Mesenchymal stem cell (in vitro differentiated cells and primary cell): ENCODE results near the gene ADARB2.

Source experiments
- DNase-seq: peaks from one replicate; pipeline ENCODE4 v3.0.0-alpha.2; 2013
- H2AFZ ChIP-seq: one replicate; pipeline ENCODE4 v1.6.1; 2013; ENCODE audit warnings: low read depth, mild to moderate bottlenecking, control low read depth, inconsistent platforms, low read length, moderate library complexity
- H2AK5ac ChIP-seq: 2 replicates; pipeline ENCODE4 v1.6.1; 2013; ENCODE audit warnings: low read length, moderate library complexity, mild to moderate bottlenecking, inconsistent platforms; ENCODE audit not compliant: severe bottlenecking
- H2BK120ac ChIP-seq: one replicate; pipeline ENCODE4 v1.6.1; 2013; ENCODE audit warnings: low read depth, mild to moderate bottlenecking, inconsistent platforms, low read length, moderate library complexity
- H2BK12ac ChIP-seq, 2 experiments: one replicate each; pipeline ENCODE4 v1.6.1; 2013; ENCODE audit warnings: inconsistent platforms in 2 of 2, low read length in 2 of 2, mild to moderate bottlenecking in 2 of 2, moderate library complexity in 2 of 2, control low read depth in 1 of 2
- H2BK15ac ChIP-seq: one replicate; pipeline ENCODE4 v1.6.1; 2013; ENCODE audit warnings: mild to moderate bottlenecking, low read depth, inconsistent platforms; ENCODE audit not compliant: poor library complexity, severe bottlenecking
- H2BK5ac ChIP-seq: 2 replicates; pipeline ENCODE4 v1.6.1; 2013; ENCODE audit warnings: low read depth, mild to moderate bottlenecking, low read length, control low read depth, inconsistent platforms; ENCODE audit not compliant: poor library complexity, severe bottlenecking
- H3K14ac ChIP-seq, 2 experiments: one replicate each; pipeline ENCODE4 v1.6.1; 2013; ENCODE audit warnings: inconsistent platforms in 2 of 2, low read length in 2 of 2, control low read depth in 1 of 2, mild to moderate bottlenecking in 1 of 2, moderate library complexity in 1 of 2
- H3K18ac ChIP-seq, 2 experiments: one replicate each; pipeline ENCODE4 v1.6.1; 2013; ENCODE audit warnings: inconsistent platforms in 2 of 2, low read length in 2 of 2, control low read depth in 1 of 2, low read depth in 1 of 2, mild to moderate bottlenecking in 1 of 2
- H3K23ac ChIP-seq, 2 experiments: one replicate each; pipeline ENCODE4 v1.6.1; 2013; ENCODE audit warnings: inconsistent platforms in 2 of 2, low read length in 2 of 2, mild to moderate bottlenecking in 2 of 2, moderate library complexity in 2 of 2, control low read depth in 1 of 2
- H3K27ac ChIP-seq: 2 replicates; pipeline ENCODE4 v1.5.1; 2013; ENCODE audit warnings: mild to moderate bottlenecking, moderate library complexity, low read length, control low read depth, inconsistent platforms; ENCODE audit not compliant: poor library complexity, severe bottlenecking
- H3K27me3 ChIP-seq, 2 experiments: 2 replicates each; pipeline versions ENCODE4 v1.6.1 to v1.7.0; 2013; ENCODE audit warnings: low read length in 2 of 2, mild to moderate bottlenecking in 2 of 2, moderate library complexity in 2 of 2, control low read depth in 1 of 2, inconsistent platforms in 1 of 2; ENCODE audit not compliant: control insufficient read depth in 1 of 2, insufficient read depth in 1 of 2
- H3K36me3 ChIP-seq, 2 experiments: 2 replicates each; pipeline versions ENCODE4 v1.6.1 to v1.7.0; 2013; ENCODE audit warnings: low read length in 2 of 2, control low read depth in 1 of 2, inconsistent platforms in 1 of 2, low read depth in 1 of 2, mild to moderate bottlenecking in 1 of 2; ENCODE audit not compliant: insufficient read depth in 2 of 2, control insufficient read depth in 1 of 2
- H3K4ac ChIP-seq, 2 experiments: one replicate each; pipeline ENCODE4 v1.6.1; 2013; ENCODE audit warnings: inconsistent platforms in 2 of 2, low read length in 2 of 2, mild to moderate bottlenecking in 2 of 2, moderate library complexity in 2 of 2, control low read depth in 1 of 2, low read depth in 1 of 2
- H3K4me1 ChIP-seq: 2 replicates; pipeline ENCODE4 v1.6.1; 2013; ENCODE audit warnings: low read depth, low read length, control low read depth; ENCODE audit not compliant: control insufficient read depth, insufficient read depth
- H3K4me2 ChIP-seq: 2 replicates; pipeline ENCODE4 v1.6.1; 2013; ENCODE audit warnings: low read length, mild to moderate bottlenecking, inconsistent platforms; ENCODE audit not compliant: poor library complexity, severe bottlenecking
- H3K4me3 ChIP-seq, 2 experiments: 2 replicates each; pipeline versions ENCODE4 v1.5.1 to v1.7.0; 2013; ENCODE audit warnings: low read length in 2 of 2, mild to moderate bottlenecking in 2 of 2, control low read depth in 1 of 2, low read depth in 1 of 2; ENCODE audit not compliant: insufficient read depth in 1 of 2
- H3K79me1 ChIP-seq: replicated peaks from 2 replicates; pipeline ENCODE4 v1.6.1; 2013; ENCODE audit warnings: mild to moderate bottlenecking, control low read depth, low read length, inconsistent platforms; ENCODE audit not compliant: poor library complexity, severe bottlenecking
- H3K9ac ChIP-seq: 2 replicates; pipeline ENCODE4 v1.7.0; 2013; ENCODE audit warnings: mild to moderate bottlenecking, low read length, moderate library complexity
- H3K9me3 ChIP-seq: 2 replicates; pipeline ENCODE4 v1.7.0; 2013; ENCODE audit warnings: mild to moderate bottlenecking, low read length; ENCODE audit not compliant: control insufficient read depth
- H4K8ac ChIP-seq: one replicate; pipeline ENCODE4 v1.6.1; 2013; ENCODE audit warnings: inconsistent platforms, mild to moderate bottlenecking, low read length, moderate library complexity
- H4K91ac ChIP-seq: one replicate; pipeline ENCODE4 v1.6.1; 2013; ENCODE audit warnings: mild to moderate bottlenecking, low read length, inconsistent platforms
- WGBS: methylation state at CpG from one replicate; pipeline ENCODE4 v1.1.7; 2013; ENCODE audit warnings: mixed read lengths; 5-methylcytosine and 5-hydroxymethylcytosine counted together

The ADARB2 gene

GRCh38 chr10:1297566-1298301 lies 439.6 kb downstream of the ADARB2 start:
- no peak overlapping the region for H2BK15ac ChIP-seq
- no peak overlapping the region for H2BK12ac ChIP-seq

DNA sequence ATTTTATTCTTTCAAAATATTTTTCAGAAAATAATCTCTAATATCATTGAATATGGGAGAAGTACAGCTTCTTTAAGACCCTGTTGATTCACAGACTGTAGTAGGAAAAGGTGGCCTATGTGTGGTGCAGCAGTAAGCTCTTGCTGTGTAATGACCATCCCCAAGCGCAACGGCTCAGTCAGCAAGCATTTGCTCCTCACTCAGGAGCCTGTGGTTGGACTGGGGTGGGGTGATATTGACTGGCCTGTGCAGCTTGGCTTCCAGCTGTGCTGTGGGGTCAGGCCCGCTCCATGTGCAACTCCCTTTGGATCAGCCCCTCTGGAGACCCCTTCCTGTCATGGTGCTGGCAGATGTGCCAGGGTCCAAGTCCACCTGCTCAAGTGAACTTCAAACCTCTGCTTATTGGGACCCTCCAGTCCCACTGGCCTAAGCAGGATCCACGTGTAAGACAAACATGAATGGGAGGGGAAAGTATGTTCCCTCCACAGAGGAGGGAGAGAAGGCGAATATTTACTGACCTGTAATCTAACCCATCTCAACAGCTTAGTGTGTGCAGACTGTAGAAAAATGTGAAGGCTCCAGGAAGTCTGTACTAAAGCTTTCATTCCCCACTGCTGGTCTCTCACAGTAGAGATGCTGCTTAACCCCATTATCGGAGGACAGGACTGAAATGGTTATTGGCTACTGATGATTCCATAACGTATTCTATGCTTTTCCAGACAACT lies 441.4 kb downstream of the ADARB2 start:
- no peak overlapping the region for H2BK120ac ChIP-seq
- WGBS = 73% methylated on average over 5 of the region's 7 CpGs
- peaks cover 6% of the 10 kb centered on the region for H3K4me1 ChIP-seq
- no peak overlapping the region for H3K4ac ChIP-seq
- H2BK15ac ChIP-seq = no peak overlapping the region
- H2BK5ac ChIP-seq = no peak overlapping the region
- no peak overlapping the region for H2AFZ ChIP-seq
- H3K27ac ChIP-seq = no peak overlapping the region
- no peak for DNase-seq
- no peak overlapping the region for H2BK12ac ChIP-seq
- H4K8ac ChIP-seq = no peak overlapping the region
- peaks cover 8 to 12% of the 10 kb centered on the region in 2 experiments for H3K27me3 ChIP-seq
- peak overlapping the region in 1 of 2 experiments; percentile 49 for H3K14ac ChIP-seq
- H3K9me3 ChIP-seq = no peaks in the 10 kb centered on the region
- no peak overlapping the region for H4K91ac ChIP-seq
- no peaks in the 10 kb centered on the region for H3K79me1 ChIP-seq
- H3K18ac ChIP-seq = no peak overlapping the region
- H3K9ac ChIP-seq = no peak overlapping the region
- H3K36me3 ChIP-seq = no peaks in the 10 kb centered on the region
- H3K23ac ChIP-seq = no peak overlapping the region
- H3K4me3 ChIP-seq = no peak overlapping the region
- H3K4me2 ChIP-seq = no peak overlapping the region
- H2AK5ac ChIP-seq = no peak overlapping the region

More at GRCh38 chr10:1297566-1298301, 439.6 kb downstream of the ADARB2 start:
- Histone ChIP-seq H3K4me1 (no peaks in the 10 kb centered on the region), H3K4ac (no peak overlapping the region), H3K14ac (no peak overlapping the region), H4K8ac (no peak overlapping the region), H3K79me1 (no peaks in the 10 kb centered on the region), H2AK5ac (no peak overlapping the region), H3K9ac (no peak overlapping the region), H3K4me2 (no peak overlapping the region), H3K27me3 (peaks cover 8 to 9% of the 10 kb centered on the region in 2 experiments), H3K4me3 (no peak overlapping the region), H4K91ac (no peak overlapping the region), H3K18ac (no peak overlapping the region), H2BK120ac (no peak overlapping the region), H3K36me3 (no peaks in the 10 kb centered on the region), H2BK5ac (no peak overlapping the region), H2AFZ (no peak overlapping the region), H3K23ac (no peak overlapping the region), H3K27ac (no peak overlapping the region), H3K9me3 (no peaks in the 10 kb centered on the region)
- 64% methylated on average over 11 of the region's 14 CpGs for WGBS
- DNase-seq = no peak

GRCh38 chr10:1294748-1295147 lies 442.6 kb downstream of the ADARB2 start:
- Histone ChIP-seq H3K9me3 (no peaks in the 10 kb centered on the region), H3K18ac (no peak overlapping the region), H3K9ac (no peak overlapping the region), H3K27me3 (peaks cover 4 to 15% of the 10 kb centered on the region in 2 experiments), H3K4ac (no peak overlapping the region), H4K91ac (no peak overlapping the region), H4K8ac (no peak overlapping the region), H2BK15ac (no peak overlapping the region), H3K4me1 (peaks cover 11% of the 10 kb centered on the region), H2AFZ (no peak overlapping the region), H2BK5ac (no peak overlapping the region), H3K79me1 (no peaks in the 10 kb centered on the region), H3K27ac (no peak overlapping the region), H3K4me3 (no peak overlapping the region), H2BK120ac (no peak overlapping the region), H3K14ac (no peak overlapping the region), H2AK5ac (no peak overlapping the region), H3K4me2 (no peak overlapping the region), H2BK12ac (no peak overlapping the region), H3K36me3 (no peaks in the 10 kb centered on the region), H3K23ac (no peak overlapping the region)
- DNase-seq = no peak
- WGBS = 88% methylated on average over 7 of the region's 7 CpGs

- Histone ChIP-seq H3K4ac (no peak overlapping the region), H2AK5ac (no peak overlapping the region), H3K79me1 (no peaks in the 10 kb centered on the region), H3K23ac (no peak overlapping the region), H2BK5ac (no peak overlapping the region), H4K8ac (no peak overlapping the region), H3K9ac (no peak overlapping the region), H3K18ac (no peak overlapping the region), H3K9me3 (no peaks in the 10 kb centered on the region), H3K27ac (no peak overlapping the region), H2BK15ac (no peak overlapping the region), H4K91ac (no peak overlapping the region), H3K4me1 (peaks cover 16% of the 10 kb centered on the region), H3K36me3 (no peaks in the 10 kb centered on the region), H2BK120ac (no peak overlapping the region), H2BK12ac (no peak overlapping the region), H3K4me2 (no peak overlapping the region), H2AFZ (no peak overlapping the region), H3K4me3 (no peak overlapping the region), H3K27me3 (peaks cover 4 to 15% of the 10 kb centered on the region in 2 experiments), H3K14ac (no peak overlapping the region)
- 45% methylated on average over 10 of the region's 10 CpGs for WGBS
- DNase-seq = no peak
Measured at GRCh38 chr10:1293636-1294435, 443.5 kb downstream of the ADARB2 start.
